GM19324 (cell line): ENCODE measurements around the gene BRD3OS.

Experiments used
- ATAC-seq: cut with Tn5 transposase; IDR thresholded peaks from one replicate; pipeline ENCODE4 v1.9.1; 2021; ENCODE audit warnings: mild to moderate bottlenecking, moderate library complexity; ENCODE audit not compliant: unreplicated experiment, low FRiP score

Gene BRD3OS

GRCh38 chr9:134076644-134077043 lies 51.4 kb downstream of the BRD3OS start:
- ATAC-seq = no peak
